AG04450 (cell line): Measurements from ENCODE around the gene GDF10. TPM values are rescaled to one million over a fixed set of nuclear protein-coding genes. Genes with fewer than 3 reads are reported as not detected.

Experiments used
- CTCF ChIA-PET: fragments of 300-600, 350-600 bp; formaldehyde crosslinking; extraction: SDS; loops from one replicate; lab custom pipeline; 2022; ENCODE audit warnings: antibody characterized with exemption, inconsistent platforms; lab: Charles Lee
- POLR2A ChIA-PET: fragments of 350-600 bp; formaldehyde crosslinking; extraction: SDS; loops from one replicate; lab custom pipeline; 2021; ENCODE audit warnings: antibody characterized with exemption, inconsistent platforms; lab: Yijun Ruan, JAX
- DNase-seq: peaks from one replicate; pipeline ENCODE4 v3.0.0-alpha.2; 2011; ENCODE audit warnings: low read depth, low spot score
- H3K27ac ChIP-seq: one replicate; pipeline ENCODE4 v1.5.1; 2012; ENCODE audit warnings: low read depth, low read length, control low read depth
- H3K27me3 ChIP-seq: one replicate; pipeline ENCODE4 v1.6.0; 2012; ENCODE audit warnings: low read length; ENCODE audit not compliant: control insufficient read depth, insufficient read depth
- H3K4me3 ChIP-seq: 2 replicates; pipeline ENCODE4 v1.5.1; 2011; ENCODE audit warnings: mild to moderate bottlenecking, low read depth, low read length, control low read depth
- H3K9me3 ChIP-seq: 2 replicates; pipeline ENCODE4 v1.5.1; 2012; ENCODE audit warnings: low read length; ENCODE audit not compliant: control insufficient read depth, insufficient read depth
- CTCF ChIP-seq: IDR thresholded peaks from 2 replicates; pipeline ENCODE4 v1.5.1; 2011; ENCODE audit warnings: low read depth, low read length, control low read depth, inconsistent platforms
- polyA plus RNA-seq: library from polyadenylated mRNA; depleted of rRNA; stranded (reverse); fragments of >200 nt; gene quantifications from 2 replicates; pipeline ENCODE4 v1.2.3, GENCODE V29; 2011

Gene GDF10
- polyA plus RNA-seq, 1 experiment = 0.14 TPM

GRCh38 chr10:47353351-47353750 is 53.4 kb downstream of the GDF10 start:
- ChIA-PET CTCF (interaction anchor here (0.8 to 1.9 kb wide), 3 partner anchors 13 to 306 kb away, joined by 3 to 6 read pairs (median 5); no protein-coding TSS in a partner anchor), POLR2A (no interaction called here)
- Histone ChIP-seq H3K4me3 (no peak overlapping the region), H3K27me3 (peaks cover 22% of the 10 kb centered on the region), H3K9me3 (no peaks in the 10 kb centered on the region; the same call in 1 of the 2 replicates), H3K27ac (no peak overlapping the region)
- DNase-seq = no peak
- TF ChIP-seq CTCF = no peak

GRCh38 chr10:47354165-47354564 is 54.2 kb downstream of the GDF10 start:
- Histone ChIP-seq H3K4me3 (no peak overlapping the region), H3K27ac (no peak overlapping the region), H3K9me3 (no peaks in the 10 kb centered on the region; the same call in 1 of the 2 replicates), H3K27me3 (peaks cover 26% of the 10 kb centered on the region)
- POLR2A ChIA-PET = no interaction called here
- CTCF ChIA-PET = interaction anchor here (0.5 to 1.9 kb wide), 4 partner anchors 9 to 347 kb away, joined by 3 to 6 read pairs (median 3); no protein-coding TSS in a partner anchor
- no peak for DNase-seq
- TF ChIP-seq CTCF = peak; percentile 27

GRCh38 chr10:47354900-47355299 is 54.9 kb downstream of the GDF10 start:
- no peak for TF ChIP-seq CTCF
- no peak for DNase-seq
- no peak overlapping the region for H3K27ac ChIP-seq
- peaks cover 26% of the 10 kb centered on the region for H3K27me3 ChIP-seq
- CTCF ChIA-PET = interaction anchor here (0.5 to 1.7 kb wide), 4 partner anchors 10 to 348 kb away, joined by 3 read pairs; no protein-coding TSS in a partner anchor
- H3K9me3 ChIP-seq = no peaks in the 10 kb centered on the region; the same call in 1 of the 2 replicates
- POLR2A ChIA-PET = no interaction called here
- no peak overlapping the region for H3K4me3 ChIP-seq

GRCh38 chr10:47356708-47357107 is 56.7 kb downstream of the GDF10 start:
- no peak for DNase-seq
- Histone ChIP-seq H3K9me3 (no peaks in the 10 kb centered on the region), H3K4me3 (no peak overlapping the region), H3K27me3 (peaks cover 26% of the 10 kb centered on the region), H3K27ac (no peak overlapping the region)
- no peak for TF ChIP-seq CTCF
- POLR2A ChIA-PET = no interaction called here
- CTCF ChIA-PET = no interaction called here

GRCh38 chr10:47357131-47357582 is 57.2 kb downstream of the GDF10 start:
- POLR2A ChIA-PET = no interaction called here
- Histone ChIP-seq H3K27ac (no peak overlapping the region), H3K9me3 (no peaks in the 10 kb centered on the region), H3K4me3 (no peak overlapping the region), H3K27me3 (peaks cover 26% of the 10 kb centered on the region)
- no peak for DNase-seq
- no peak for TF ChIP-seq CTCF
- CTCF ChIA-PET = interaction anchor here (1.2 kb wide), 1 partner anchor 10 kb away, joined by 3 read pairs; no protein-coding TSS in a partner anchor
